Dendritic cell treated with granulocyte-macrophage colony-stimulating factor and Interleukin-4, amounts not matched to agents 40 ng/mL and 50 ng/mL, for 4 days (primary cell): Measurements from ENCODE around the gene TXNL1.

ENCODE experiments used
- H3K27ac Mint-ChIP-seq: one replicate; pipeline ENCODE4 v1.8.0; 2022; ENCODE audit warnings: mild to moderate bottlenecking, mixed read lengths
- H3K27me3 Mint-ChIP-seq: one replicate; pipeline ENCODE4 v1.8.0; 2022; ENCODE audit warnings: mild to moderate bottlenecking, mixed read lengths
- H3K36me3 Mint-ChIP-seq: one replicate; pipeline ENCODE4 v1.8.0; 2022; ENCODE audit warnings: low read depth, mixed read lengths
- H3K4me1 Mint-ChIP-seq: one replicate; pipeline ENCODE4 v1.8.0; 2022; ENCODE audit warnings: low read depth, mixed read lengths
- H3K4me3 Mint-ChIP-seq: one replicate; pipeline ENCODE4 v1.8.0; 2022; ENCODE audit warnings: mild to moderate bottlenecking, moderate library complexity, mixed read lengths
- H3K9me3 Mint-ChIP-seq: one replicate; pipeline ENCODE4 v1.8.0; 2022; ENCODE audit warnings: mixed read lengths
- intact Hi-C: fragments of 100-400 bp; cut with micrococcal nuclease; formaldehyde crosslinking; loops from one replicate; pipeline ENCODE4 v1.15.0; 2022

TXNL1 gene

GRCh38 chr18:56652802-56653201 lies 14.4 kb upstream of the TXNL1 start:
- Mint-ChIP-seq H3K27me3 (no peaks in the 10 kb centered on the region), H3K4me1 (peaks cover 56% of the 10 kb centered on the region), H3K9me3 (peaks cover 7% of the 10 kb centered on the region), H3K27ac (peak overlapping the region; percentile 84), H3K36me3 (peaks cover 11% of the 10 kb centered on the region), H3K4me3 (peak overlapping the region; percentile 72)
- intact Hi-C loops: loop anchor here (2.0 kb wide), 1 partner anchor 184 kb away; no protein-coding TSS in a partner anchor

- Mint-ChIP-seq H3K27ac (peak overlapping the region; percentile 85), H3K36me3 (peaks cover 7% of the 10 kb centered on the region), H3K4me3 (peak overlapping the region; percentile 88), H3K9me3 (peaks cover 7% of the 10 kb centered on the region), H3K27me3 (no peaks in the 10 kb centered on the region), H3K4me1 (peaks cover 64% of the 10 kb centered on the region)
- intact Hi-C loops: loop anchor here (1.0 to 2.0 kb wide), 2 partner anchors 13 to 183 kb away; partner anchors contain the start of gene TXNL1
These were observed 13.3 kb upstream of the TXNL1 start for GRCh38 chr18:56651771-56652092.

GRCh38 chr18:56650944-56651770 lies 12.8 kb upstream of the TXNL1 start, which contains the start of gene WDR7:
TSS of gene WDR7 (plus strand) at chr18:56651359. CDS start at chr18:56672516, 21,157 bp downstream.
- Mint-ChIP-seq H3K9me3 (peaks cover 7% of the 10 kb centered on the region), H3K27me3 (no peaks in the 10 kb centered on the region), H3K36me3 (peaks cover 7% of the 10 kb centered on the region), H3K27ac (peak within 1 kb of the TSS; percentile 85), H3K4me1 (peaks cover 63% of the 10 kb centered on the region), H3K4me3 (peak within 1 kb of the TSS; percentile 88)
- intact Hi-C loops: loop anchor here (1.0 kb wide), 1 partner anchor 13 kb away; the partner anchor contains the start of gene TXNL1

GRCh38 chr18:56649996-56650395 lies 11.6 kb upstream of the TXNL1 start:
- H3K4me3 Mint-ChIP-seq: no peak overlapping the region
- peaks cover 52% of the 10 kb centered on the region for H3K4me1 Mint-ChIP-seq
- H3K9me3 Mint-ChIP-seq: peaks cover 7% of the 10 kb centered on the region
- no peaks in the 10 kb centered on the region for H3K27me3 Mint-ChIP-seq
- intact Hi-C loops: no loop called here
- peak overlapping the region; percentile 85 for H3K27ac Mint-ChIP-seq
- peaks cover 7% of the 10 kb centered on the region for H3K36me3 Mint-ChIP-seq

- intact Hi-C loops: no loop called here
- peak overlapping the region; percentile 83 for H3K27ac Mint-ChIP-seq
- H3K4me1 Mint-ChIP-seq: peaks cover 35% of the 10 kb centered on the region
- H3K36me3 Mint-ChIP-seq: peaks cover 7% of the 10 kb centered on the region
- H3K4me3 Mint-ChIP-seq: no peak overlapping the region
- H3K9me3 Mint-ChIP-seq: peaks cover 7% of the 10 kb centered on the region
- no peaks in the 10 kb centered on the region for H3K27me3 Mint-ChIP-seq
These were observed 9.8 kb upstream of the TXNL1 start for GRCh38 chr18:56647951-56648893.

GRCh38 chr18:56647071-56647470 lies 8.7 kb upstream of the TXNL1 start:
- Mint-ChIP-seq H3K36me3 (peaks cover 7% of the 10 kb centered on the region), H3K4me1 (peaks cover 29% of the 10 kb centered on the region), H3K4me3 (no peak overlapping the region), H3K9me3 (peaks cover 7% of the 10 kb centered on the region), H3K27ac (no peak overlapping the region), H3K27me3 (no peaks in the 10 kb centered on the region)
- intact Hi-C loops: no loop called here

GRCh38 chr18:56645415-56646016 lies 7.1 kb upstream of the TXNL1 start:
- intact Hi-C loops: no loop called here
- Mint-ChIP-seq H3K4me1 (peaks cover 23% of the 10 kb centered on the region), H3K4me3 (no peak overlapping the region), H3K9me3 (peaks cover under 1% of the 10 kb centered on the region), H3K27ac (no peak overlapping the region), H3K27me3 (no peaks in the 10 kb centered on the region), H3K36me3 (no peaks in the 10 kb centered on the region)

GRCh38 chr18:56643381-56643780 lies 5.0 kb upstream of the TXNL1 start:
- H3K4me1 Mint-ChIP-seq: peaks cover 24% of the 10 kb centered on the region
- intact Hi-C loops: no loop called here
- H3K27ac Mint-ChIP-seq: no peak overlapping the region
- H3K27me3 Mint-ChIP-seq: no peaks in the 10 kb centered on the region
- H3K9me3 Mint-ChIP-seq: peaks cover 9% of the 10 kb centered on the region
- H3K36me3 Mint-ChIP-seq: peaks cover 12% of the 10 kb centered on the region
- no peak overlapping the region for H3K4me3 Mint-ChIP-seq

GRCh38 chr18:56641714-56642337 lies 3.4 kb upstream of the TXNL1 start:
- Mint-ChIP-seq H3K27me3 (no peaks in the 10 kb centered on the region), H3K36me3 (peaks cover 24% of the 10 kb centered on the region), H3K4me3 (no peak overlapping the region), H3K27ac (no peak overlapping the region), H3K4me1 (peaks cover 20% of the 10 kb centered on the region), H3K9me3 (peaks cover 9% of the 10 kb centered on the region)
- intact Hi-C loops: no loop called here

- Mint-ChIP-seq H3K36me3 (peaks cover 34% of the 10 kb centered on the region), H3K4me1 (peaks cover 31% of the 10 kb centered on the region), H3K4me3 (no peak overlapping the region), H3K27me3 (no peaks in the 10 kb centered on the region), H3K9me3 (peaks cover 9% of the 10 kb centered on the region), H3K27ac (peak overlapping the region; percentile 100)
- intact Hi-C loops: loop anchor here (10.0 kb wide), 1 partner anchor 1055 kb away; the partner anchor contains the start of gene TCF4
These were observed 1.2 kb upstream of the TXNL1 start for GRCh38 chr18:56639571-56639970.

- Mint-ChIP-seq H3K27me3 (no peaks in the 10 kb centered on the region), H3K27ac (peak overlapping the region; percentile 100), H3K4me1 (peaks cover 34% of the 10 kb centered on the region), H3K9me3 (peaks cover 9% of the 10 kb centered on the region), H3K4me3 (peak overlapping the region; percentile 99), H3K36me3 (peaks cover 40% of the 10 kb centered on the region)
- intact Hi-C loops: loop anchor here (10.0 kb wide), 1 partner anchor 1054 kb away; the partner anchor contains the start of gene TCF4
These were observed 651 bp upstream of the TXNL1 start for GRCh38 chr18:56639104-56639381.

GRCh38 chr18:56637711-56638231 lies 621 bp downstream of the TXNL1 start:
- Mint-ChIP-seq H3K36me3 (peaks cover 52% of the 10 kb centered on the region), H3K4me3 (peak overlapping the region; percentile 99), H3K27ac (peak overlapping the region; percentile 100), H3K27me3 (no peaks in the 10 kb centered on the region), H3K9me3 (peaks cover 9% of the 10 kb centered on the region), H3K4me1 (peaks cover 34% of the 10 kb centered on the region)
- intact Hi-C loops: loop anchor here (1.0 to 10.0 kb wide), 2 partner anchors 14 to 1053 kb away; partner anchors contain the start of genes TCF4 and WDR7

- Mint-ChIP-seq H3K27me3 (no peaks in the 10 kb centered on the region), H3K4me3 (peak overlapping the region; percentile 99), H3K36me3 (peaks cover 58% of the 10 kb centered on the region), H3K27ac (peak overlapping the region; percentile 100), H3K4me1 (peaks cover 34% of the 10 kb centered on the region), H3K9me3 (peaks cover 9% of the 10 kb centered on the region)
- intact Hi-C loops: loop anchor here (10.0 kb wide), 1 partner anchor 1052 kb away; the partner anchor contains the start of gene TCF4
These were observed 1.2 kb downstream of the TXNL1 start for GRCh38 chr18:56637176-56637575.
